Stimulated activated CD8-positive, alpha-beta memory T cell treated with anti-CD3 and anti-CD28 coated beads, Interleukin-15, amount 100 ng/mL, for 24 hours (primary cell): ENCODE measurements around the gene ACTG1.

Experiments
- DNase-seq: peaks from one replicate; pipeline ENCODE4 v3.0.0-alpha.2; 2020; ENCODE audit warnings: low read depth

Gene ACTG1

DNA sequence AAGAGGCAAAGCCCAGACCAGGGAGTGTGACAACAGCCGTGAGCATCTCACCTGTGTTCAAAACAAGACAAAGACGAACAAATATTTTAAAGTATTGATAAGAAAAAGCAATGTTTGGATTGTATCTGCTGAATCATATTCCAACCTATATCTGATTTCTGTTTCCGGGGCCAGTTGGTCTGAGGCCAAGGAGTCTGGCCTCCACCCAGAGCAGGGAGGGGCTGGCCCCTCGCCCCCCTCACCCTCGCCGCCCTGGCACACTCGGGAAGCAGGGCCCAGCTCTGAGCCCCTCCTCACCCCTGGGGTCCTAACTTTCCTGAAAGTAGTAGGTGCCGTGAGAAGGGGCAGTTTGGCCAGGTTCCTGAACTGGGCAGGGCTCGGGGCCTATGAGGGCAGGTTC, 48.0 kb downstream of the ACTG1 start:
- no peak for DNase-seq

DNA sequence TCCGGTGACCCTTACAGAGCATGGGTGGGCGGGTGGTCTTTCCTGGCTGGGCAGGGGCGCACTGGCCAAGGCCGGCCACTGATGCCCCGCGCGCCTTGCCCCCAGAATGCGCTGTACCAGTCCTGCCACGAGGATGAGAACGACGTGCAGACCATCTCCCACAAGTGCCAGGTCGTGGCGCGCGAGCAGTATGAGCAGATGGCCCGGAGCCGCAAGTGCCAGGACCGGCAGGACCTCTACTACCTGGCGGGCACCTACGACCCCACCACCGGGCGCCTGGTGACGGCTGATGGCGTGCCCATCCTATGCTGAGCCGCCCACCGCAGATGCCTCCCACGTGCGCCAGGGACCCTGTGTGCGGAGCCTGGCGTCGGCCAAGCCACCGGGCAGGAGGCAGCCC, 49.1 kb downstream of the ACTG1 start:
- no peak for DNase-seq

DNA sequence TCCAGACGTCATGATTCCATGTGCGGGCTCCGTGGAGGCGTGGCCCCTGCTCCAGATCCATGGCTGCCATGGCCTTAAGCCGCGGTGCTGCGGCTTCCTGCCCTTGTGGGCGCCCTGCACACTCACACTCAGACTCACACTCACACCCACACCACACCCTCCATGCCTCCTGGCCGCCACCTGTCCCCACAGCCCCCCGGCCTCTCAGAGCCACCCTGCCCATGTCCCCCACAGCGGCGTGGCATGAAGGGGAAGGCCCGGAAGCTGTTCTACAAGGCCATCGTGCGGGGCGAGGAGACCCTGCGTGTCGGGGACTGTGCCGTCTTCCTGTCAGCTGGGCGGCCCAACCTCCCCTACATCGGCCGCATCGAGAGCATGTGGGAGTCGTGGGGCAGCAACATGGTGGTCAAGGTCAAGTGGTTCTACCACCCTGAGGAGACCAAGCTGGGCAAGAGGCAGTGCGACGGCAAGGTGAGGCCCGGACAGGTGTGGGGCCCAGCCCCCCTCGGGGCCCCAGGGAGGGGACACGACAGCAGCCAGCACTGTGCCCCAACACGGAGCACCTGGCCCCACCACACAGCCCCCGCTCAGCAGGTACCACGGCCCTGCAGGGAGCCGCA, 50.0 kb downstream of the ACTG1 start:
- DNase-seq = no peak

DNA sequence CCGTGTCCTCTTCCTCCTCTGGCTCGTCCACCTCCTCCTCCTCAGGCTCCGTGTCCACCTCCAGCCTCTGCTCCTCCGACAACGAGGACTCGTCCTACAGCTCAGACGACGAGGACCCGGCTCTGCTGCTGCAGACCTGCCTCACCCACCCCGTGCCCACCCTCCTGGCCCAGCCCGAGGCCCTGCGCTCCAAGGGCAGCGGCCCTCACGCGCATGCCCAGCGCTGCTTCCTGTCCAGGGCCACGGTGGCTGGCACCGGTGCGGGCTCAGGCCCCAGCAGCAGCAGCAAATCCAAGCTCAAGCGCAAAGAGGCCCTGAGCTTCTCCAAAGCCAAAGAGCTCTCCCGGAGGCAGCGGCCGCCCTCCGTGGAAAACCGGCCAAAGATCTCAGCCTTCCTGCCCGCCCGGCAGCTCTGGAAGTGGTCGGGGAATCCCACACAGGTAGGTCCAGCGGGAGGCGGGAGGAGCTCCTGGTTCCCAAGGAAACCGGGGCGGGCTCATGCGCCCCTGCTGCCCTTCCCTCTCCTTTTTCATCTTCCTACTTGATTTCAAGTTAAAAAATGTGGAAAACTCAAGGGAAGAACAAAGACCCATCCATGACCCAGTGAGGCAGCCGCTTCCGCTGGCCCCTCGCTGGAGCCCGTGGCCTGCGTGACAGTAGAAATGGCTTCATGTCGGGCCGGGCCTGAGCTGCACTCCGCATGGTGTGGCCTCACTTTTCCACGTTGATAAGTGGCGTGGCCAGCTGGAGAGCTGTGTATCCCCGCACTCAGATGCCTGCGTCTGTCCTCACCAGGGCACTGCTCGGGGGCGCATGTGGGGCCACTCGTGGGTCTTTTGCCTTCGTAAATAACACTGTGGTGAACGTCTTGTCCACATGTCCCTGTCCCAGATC, 50.7 kb downstream of the ACTG1 start:
- no peak for DNase-seq

DNA sequence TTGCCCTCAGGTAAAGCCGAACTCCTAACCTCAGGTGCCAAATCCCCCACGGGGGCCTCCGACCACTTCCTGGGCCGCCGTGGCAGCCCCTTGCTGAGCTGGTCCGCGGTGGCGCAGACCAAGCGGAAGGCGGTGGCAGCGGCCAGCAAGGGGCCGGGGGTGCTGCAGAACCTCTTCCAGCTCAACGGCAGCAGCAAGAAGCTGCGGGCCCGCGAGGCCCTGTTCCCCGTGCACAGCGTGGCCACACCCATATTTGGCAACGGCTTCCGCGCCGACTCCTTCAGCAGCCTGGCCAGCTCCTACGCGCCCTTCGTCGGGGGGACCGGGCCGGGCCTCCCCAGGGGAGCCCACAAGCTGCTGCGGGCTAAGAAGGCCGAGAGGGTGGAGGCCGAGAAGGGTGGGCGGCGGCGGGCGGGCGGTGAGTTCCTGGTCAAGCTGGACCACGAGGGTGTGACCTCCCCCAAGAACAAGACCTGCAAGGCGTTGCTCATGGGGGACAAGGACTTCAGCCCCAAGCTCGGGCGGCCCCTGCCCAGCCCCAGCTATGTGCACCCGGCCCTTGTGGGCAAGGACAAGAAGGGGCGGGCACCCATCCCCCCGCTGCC, 51.6 kb downstream of the ACTG1 start:
- no peak for DNase-seq
